ENCODE measurements around the gene TBC1D2.

TBC1D2 gene

DNA sequence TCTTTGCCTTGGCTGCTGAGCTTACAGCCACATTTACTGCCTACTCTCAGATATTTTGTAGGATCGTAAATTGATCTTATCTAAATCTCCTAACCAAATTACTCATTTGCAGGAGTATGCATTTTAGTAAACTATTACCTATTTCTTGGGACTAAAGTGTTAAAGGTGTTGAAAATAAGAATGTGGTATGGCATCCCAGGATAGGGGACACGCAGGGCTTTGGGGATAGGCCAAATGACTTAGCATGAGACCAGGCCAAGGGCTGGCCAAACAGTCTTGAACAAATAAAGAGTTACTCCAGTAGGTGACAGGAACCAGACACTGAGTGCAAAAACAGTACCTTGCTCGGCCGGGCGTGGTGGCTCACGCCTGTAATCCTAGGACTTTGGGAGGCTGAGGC lies 25.1 kb downstream of the TBC1D2 start:
- POLR2A ChIA-PET, result no interaction called here
- DNase-seq (ENCODE audit: extremely low spot score), result no peak
- TF ChIP-seq, protein P1, sequence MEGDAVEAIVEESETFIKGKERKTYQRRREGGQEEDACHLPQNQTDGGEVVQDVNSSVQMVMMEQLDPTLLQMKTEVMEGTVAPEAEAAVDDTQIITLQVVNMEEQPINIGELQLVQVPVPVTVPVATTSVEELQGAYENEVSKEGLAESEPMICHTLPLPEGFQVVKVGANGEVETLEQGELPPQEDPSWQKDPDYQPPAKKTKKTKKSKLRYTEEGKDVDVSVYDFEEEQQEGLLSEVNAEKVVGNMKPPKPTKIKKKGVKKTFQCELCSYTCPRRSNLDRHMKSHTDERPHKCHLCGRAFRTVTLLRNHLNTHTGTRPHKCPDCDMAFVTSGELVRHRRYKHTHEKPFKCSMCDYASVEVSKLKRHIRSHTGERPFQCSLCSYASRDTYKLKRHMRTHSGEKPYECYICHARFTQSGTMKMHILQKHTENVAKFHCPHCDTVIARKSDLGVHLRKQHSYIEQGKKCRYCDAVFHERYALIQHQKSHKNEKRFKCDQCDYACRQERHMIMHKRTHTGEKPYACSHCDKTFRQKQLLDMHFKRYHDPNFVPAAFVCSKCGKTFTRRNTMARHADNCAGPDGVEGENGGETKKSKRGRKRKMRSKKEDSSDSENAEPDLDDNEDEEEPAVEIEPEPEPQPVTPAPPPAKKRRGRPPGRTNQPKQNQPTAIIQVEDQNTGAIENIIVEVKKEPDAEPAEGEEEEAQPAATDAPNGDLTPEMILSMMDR (IDR thresholded peaks at IDR 0.05; ENCODE audit: control extremely low read depth, extremely low read depth, low read depth, missing control alignments), result no peak
- CTCF ChIA-PET, result interaction anchor here (1.2 to 2.5 kb wide), 5 partner anchors 11 to 112 kb away, joined by 3 to 6 read pairs (median 4); no protein-coding TSS in a partner anchor

DNA sequence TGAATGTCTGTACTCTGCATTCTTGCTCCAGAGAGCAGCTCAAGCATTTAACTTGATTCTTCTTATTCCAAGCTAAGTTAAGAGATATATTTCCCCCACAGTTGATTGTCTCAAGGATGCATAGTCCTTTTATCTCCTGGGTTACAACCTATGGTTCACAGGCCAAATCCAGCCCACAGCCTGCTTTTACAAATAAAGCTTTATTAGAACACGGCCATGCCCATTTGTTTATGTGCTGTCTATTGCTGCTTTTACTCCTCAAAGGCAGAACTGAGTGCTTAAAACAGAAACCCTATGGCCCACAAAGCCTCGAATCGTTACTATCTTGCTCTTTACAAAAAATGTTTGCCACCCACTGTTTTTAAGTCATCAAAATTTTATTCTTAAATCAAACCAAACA lies 25.8 kb downstream of the TBC1D2 start:
- DNase-seq (ENCODE audit: extremely low spot score), result no peak
- ChIA-PET CTCF (interaction anchor here (1.2 to 2.5 kb wide), 6 partner anchors 11 to 111 kb away, joined by 3 to 6 read pairs (median 4); no protein-coding TSS in a partner anchor), POLR2A (no interaction called here)
- TF ChIP-seq, protein P1 (IDR thresholded peaks at IDR 0.05; ENCODE audit: control extremely low read depth, extremely low read depth, low read depth, missing control alignments), result no peak

DNA sequence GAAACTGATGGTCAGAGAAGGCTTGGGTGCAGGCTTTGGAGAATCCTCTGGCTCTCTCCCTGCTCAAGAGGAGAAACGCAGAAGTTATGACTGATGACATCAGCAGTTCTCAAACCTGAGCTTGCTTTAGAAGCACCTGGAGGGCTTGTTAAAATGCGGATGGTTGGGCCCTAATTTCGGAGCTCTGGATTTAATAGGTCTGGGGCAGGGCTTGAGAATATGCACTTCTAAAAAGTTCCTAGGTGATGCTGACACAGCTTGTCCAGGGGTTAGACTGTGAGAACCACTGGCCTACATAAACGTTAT lies 26.4 kb downstream of the TBC1D2 start:
- POLR2A ChIA-PET, result no interaction called here
- no peak for DNase-seq (ENCODE audit: extremely low spot score)
- CTCF ChIA-PET, result interaction anchor here (1.0 to 2.5 kb wide), 6 partner anchors 12 to 52 kb away, joined by 3 to 6 read pairs (median 4); no protein-coding TSS in a partner anchor

DNA sequence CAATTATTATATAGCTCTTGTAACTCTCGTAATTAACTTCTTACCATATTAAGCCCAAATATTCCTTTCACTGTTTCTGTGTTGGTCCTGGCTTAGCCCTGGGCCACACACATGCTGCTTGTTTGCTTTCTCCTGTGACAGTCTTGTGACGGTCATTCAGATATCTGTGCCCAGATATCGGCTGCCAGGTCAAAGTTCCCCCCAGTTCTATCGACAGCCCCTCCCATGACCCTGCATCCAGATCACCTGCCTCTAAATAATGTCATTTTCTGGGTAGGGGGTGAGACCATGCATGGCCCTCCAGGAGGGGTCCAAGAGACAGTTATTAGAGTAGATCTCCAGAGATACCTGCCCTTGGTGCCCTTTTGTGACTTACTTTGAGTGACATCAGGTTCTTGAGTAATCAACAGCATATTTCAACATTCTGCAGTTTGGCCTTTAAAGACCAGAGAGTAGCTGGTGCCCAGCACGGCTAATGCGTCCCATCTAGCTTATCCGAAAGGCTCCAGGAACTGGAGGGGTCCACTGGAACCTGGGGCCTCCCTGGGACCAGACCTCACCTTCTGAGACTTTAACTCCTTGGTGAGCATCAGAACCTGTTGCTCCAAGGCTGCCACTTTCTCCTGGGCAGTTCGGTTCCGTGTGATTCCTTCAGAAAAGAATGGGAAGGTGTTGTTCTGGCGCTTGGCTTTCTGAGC lies 26.9 kb downstream of the TBC1D2 start:
- DNase-seq (ENCODE audit: extremely low spot score), result no peak
- TF ChIP-seq, protein P1 (IDR thresholded peaks at IDR 0.05; ENCODE audit: control extremely low read depth, extremely low read depth, low read depth, missing control alignments), result no peak
- POLR2A ChIA-PET, result no interaction called here
- CTCF ChIA-PET, result interaction anchor here (1.0 to 2.5 kb wide), 4 partner anchors 12 to 35 kb away, joined by 3 to 6 read pairs (median 4); no protein-coding TSS in a partner anchor

More for the DNA sequence above, 26.4 kb downstream of the TBC1D2 start:
- TF ChIP-seq, protein P1 (IDR thresholded peaks at IDR 0.05; ENCODE audit: control extremely low read depth, extremely low read depth, low read depth, missing control alignments), result no peak

DNA sequence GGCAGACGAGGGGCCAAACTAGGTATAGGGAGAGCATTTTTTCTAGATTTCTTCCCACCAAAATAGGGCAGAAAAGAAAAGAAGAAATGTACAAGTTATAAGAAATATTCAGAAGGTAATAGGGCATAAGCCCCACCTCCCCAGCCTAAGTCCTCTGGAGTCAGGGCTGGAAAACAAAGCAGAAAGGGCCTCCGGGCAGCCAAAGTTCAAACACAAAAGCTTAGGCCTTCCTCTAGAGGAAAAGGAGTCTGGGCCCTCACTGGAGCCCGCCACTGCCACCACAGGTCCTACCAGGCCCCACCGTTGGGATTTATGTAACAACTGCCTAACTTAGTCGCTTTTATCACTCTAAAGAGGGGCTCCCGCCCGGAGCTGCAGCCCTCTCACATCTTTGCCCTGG lies 27.6 kb downstream of the TBC1D2 start:
- TF ChIP-seq, protein P1 (IDR thresholded peaks at IDR 0.05; ENCODE audit: control extremely low read depth, extremely low read depth, low read depth, missing control alignments), result no peak
- DNase-seq (ENCODE audit: extremely low spot score), result no peak
- CTCF ChIA-PET, result interaction anchor here (1.1 to 2.5 kb wide), 3 partner anchors 12 to 34 kb away, joined by 3 to 6 read pairs (median 4); no protein-coding TSS in a partner anchor
- POLR2A ChIA-PET, result no interaction called here

DNA sequence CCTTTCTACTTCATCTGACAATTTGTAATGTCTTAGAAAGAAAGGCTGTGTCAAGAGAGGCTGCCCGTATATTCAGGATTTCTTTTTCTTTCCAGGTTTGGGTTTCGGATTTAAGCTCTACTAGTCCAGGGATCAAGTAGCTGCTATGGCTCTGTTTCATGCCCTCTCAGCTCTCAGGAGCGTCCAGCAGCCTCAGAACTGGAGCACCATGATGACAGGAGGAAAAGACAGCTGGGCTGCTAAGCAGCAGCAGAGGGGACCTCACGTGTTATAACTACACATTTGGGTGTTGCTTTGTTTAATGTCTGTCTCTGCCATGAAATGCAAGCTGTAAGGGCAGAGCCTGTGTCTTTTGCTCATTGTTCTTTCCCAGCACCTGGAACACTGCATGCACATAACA lies 28.5 kb downstream of the TBC1D2 start:
- ChIA-PET POLR2A (no interaction called here), CTCF (no interaction called here)
- DNase-seq (ENCODE audit: extremely low spot score), result no peak
- TF ChIP-seq, protein P1 (IDR thresholded peaks at IDR 0.05; ENCODE audit: control extremely low read depth, extremely low read depth, low read depth, missing control alignments), result no peak
